Upper lobe of left lung (tissue), 4 donors: ENCODE results near the gene HHAT.

ENCODE experiments used
- POLR2A ChIP-seq, 4 donors: fragments of 450-650 bp; IDR thresholded peaks; one replicate each; pipeline ENCODE4 v1.5.1; 2016 to 2017; ENCODE audit warnings: antibody characterized with exemption in 4 of 4, mild to moderate bottlenecking in 2 of 4
- TF ChIP-seq, protein P1 (sequence below), 6 experiments: fragments of 450-650 bp in 4 of 6; fragments of 200-600 bp in 2 of 6; sonication (generic) in 2 of 6; IDR thresholded peaks; one replicate each; pipeline ENCODE4 v1.5.1; 2016 to 2019; ENCODE audit warnings: antibody characterized with exemption in 6 of 6

- TF ChIP-seq, protein P1, sequence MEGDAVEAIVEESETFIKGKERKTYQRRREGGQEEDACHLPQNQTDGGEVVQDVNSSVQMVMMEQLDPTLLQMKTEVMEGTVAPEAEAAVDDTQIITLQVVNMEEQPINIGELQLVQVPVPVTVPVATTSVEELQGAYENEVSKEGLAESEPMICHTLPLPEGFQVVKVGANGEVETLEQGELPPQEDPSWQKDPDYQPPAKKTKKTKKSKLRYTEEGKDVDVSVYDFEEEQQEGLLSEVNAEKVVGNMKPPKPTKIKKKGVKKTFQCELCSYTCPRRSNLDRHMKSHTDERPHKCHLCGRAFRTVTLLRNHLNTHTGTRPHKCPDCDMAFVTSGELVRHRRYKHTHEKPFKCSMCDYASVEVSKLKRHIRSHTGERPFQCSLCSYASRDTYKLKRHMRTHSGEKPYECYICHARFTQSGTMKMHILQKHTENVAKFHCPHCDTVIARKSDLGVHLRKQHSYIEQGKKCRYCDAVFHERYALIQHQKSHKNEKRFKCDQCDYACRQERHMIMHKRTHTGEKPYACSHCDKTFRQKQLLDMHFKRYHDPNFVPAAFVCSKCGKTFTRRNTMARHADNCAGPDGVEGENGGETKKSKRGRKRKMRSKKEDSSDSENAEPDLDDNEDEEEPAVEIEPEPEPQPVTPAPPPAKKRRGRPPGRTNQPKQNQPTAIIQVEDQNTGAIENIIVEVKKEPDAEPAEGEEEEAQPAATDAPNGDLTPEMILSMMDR (IDR thresholded peaks at IDR 0.05): no peak
- no peak for TF ChIP-seq POLR2A (IDR thresholded peaks at IDR 0.05)
Observed at GRCh38 chr1:210336362-210336761, 7.7 kb downstream of the HHAT start.
